ENCODE results near the gene PPP6R3.

Gene PPP6R3

DNA sequence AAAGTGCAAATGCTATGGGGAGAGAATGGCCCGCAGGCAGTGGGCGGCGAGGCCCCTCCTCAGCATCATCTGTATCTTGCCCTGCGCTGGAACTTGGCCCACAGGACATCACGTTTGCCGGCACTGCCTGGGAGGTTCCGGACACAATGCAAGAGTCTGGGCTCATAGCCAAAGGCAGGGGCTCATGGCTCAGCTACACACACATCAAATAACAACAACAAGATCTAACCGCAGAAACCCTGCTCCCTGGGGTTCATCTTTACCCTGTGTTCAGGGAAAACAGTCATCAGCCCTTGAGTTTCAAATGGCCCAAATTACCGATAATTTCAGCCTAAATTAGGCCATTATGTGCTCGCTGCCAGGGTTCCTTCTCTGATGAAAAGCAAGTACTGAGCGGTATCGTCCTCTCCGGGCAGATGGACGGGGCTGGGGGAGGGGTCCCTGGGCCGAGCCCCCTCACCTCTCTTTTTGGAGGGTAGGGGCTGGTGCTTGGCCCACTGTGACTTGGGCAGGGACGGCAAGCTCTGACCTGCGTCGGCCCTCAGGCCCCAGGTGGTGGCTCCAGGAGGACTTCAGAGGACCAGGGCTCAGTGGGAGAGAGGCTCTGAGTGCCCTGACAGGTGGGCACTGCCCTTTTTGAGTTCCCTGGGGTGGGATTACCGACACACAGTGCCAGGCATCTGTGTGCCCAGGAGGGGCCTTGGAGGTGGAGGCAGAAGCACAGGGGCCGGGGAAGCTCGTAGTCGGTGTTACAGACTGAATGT lies 198.8 kb downstream of the PPP6R3 start:
- peak; percentile 88 for ATAC-seq
- TF ChIP-seq, protein P1, sequence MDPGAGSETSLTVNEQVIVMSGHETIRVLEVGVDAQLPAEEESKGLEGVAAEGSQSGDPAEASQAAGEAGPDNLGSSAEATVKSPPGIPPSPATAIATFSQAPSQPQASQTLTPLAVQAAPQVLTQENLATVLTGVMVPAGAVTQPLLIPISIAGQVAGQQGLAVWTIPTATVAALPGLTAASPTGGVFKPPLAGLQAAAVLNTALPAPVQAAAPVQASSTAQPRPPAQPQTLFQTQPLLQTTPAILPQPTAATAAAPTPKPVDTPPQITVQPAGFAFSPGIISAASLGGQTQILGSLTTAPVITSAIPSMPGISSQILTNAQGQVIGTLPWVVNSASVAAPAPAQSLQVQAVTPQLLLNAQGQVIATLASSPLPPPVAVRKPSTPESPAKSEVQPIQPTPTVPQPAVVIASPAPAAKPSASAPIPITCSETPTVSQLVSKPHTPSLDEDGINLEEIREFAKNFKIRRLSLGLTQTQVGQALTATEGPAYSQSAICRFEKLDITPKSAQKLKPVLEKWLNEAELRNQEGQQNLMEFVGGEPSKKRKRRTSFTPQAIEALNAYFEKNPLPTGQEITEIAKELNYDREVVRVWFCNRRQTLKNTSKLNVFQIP (CRISPR knock-in tag; IDR thresholded peaks at IDR 0.05; ENCODE audit: borderline replicate concordance, low read depth): no peak
- TF ChIP-seq, protein P2, sequence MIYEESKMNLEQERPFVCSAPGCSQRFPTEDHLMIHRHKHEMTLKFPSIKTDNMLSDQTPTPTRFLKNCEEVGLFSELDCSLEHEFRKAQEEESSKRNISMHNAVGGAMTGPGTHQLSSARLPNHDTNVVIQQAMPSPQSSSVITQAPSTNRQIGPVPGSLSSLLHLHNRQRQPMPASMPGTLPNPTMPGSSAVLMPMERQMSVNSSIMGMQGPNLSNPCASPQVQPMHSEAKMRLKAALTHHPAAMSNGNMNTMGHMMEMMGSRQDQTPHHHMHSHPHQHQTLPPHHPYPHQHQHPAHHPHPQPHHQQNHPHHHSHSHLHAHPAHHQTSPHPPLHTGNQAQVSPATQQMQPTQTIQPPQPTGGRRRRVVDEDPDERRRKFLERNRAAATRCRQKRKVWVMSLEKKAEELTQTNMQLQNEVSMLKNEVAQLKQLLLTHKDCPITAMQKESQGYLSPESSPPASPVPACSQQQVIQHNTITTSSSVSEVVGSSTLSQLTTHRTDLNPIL (CRISPR knock-in tag; IDR thresholded peaks at IDR 0.05; ENCODE audit: low read depth): no peak
- peak; percentile 30; the same call in 1 of the 2 replicates for TF ChIP-seq TCF4 (CRISPR knock-in tag; IDR thresholded peaks at IDR 0.05; ENCODE audit: borderline replicate concordance)
- no peak for TF ChIP-seq ZC3H10 (CRISPR knock-in tag; IDR thresholded peaks at IDR 0.05)
- TF ChIP-seq SNAI2 (CRISPR knock-in tag; IDR thresholded peaks at IDR 0.05): no peak

DNA sequence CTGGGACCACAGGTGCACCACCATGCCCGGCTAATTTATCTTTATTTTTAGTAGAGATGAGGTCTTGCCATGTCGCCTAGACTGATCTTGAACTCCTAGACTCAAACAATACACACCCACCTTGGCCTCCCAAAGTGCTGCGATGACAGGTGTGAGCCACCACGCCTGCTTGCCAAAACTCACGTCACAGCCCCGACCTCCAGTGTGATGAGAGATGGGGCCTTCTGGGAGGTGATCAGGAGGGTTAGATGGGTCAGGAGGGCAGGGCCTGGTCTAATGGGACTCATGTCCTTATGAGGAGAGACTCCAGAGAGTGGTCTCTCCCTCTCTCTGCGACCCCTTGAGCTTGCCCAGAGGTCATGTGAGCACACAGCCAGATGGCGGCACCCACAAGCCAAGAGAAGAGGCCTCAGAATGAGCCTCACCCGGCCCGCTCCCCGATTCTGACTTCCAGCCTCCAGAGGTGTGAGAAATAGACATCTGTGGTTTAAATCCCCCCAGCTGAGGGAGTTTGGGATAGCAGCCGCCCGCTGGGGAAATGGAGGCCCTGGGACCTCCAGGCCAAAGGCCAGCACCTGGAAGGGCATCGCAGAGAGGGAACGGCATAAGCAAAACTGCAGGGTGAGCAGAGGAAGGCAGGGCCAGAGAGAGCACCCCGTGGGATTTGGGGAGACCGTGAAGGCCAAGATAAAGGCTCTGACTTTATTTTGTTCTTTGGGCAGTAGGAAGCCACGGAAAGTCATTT lies 199.7 kb downstream of the PPP6R3 start:
- no peak for ATAC-seq
- TF ChIP-seq ARNTL (CRISPR knock-in tag; IDR thresholded peaks at IDR 0.05; ENCODE audit: borderline replicate concordance, low read depth) (no peak), OSR1 (CRISPR knock-in tag; IDR thresholded peaks at IDR 0.05) (no peak), ZC3H10 (CRISPR knock-in tag; IDR thresholded peaks at IDR 0.05) (no peak), PPARA (CRISPR knock-in tag; IDR thresholded peaks at IDR 0.05; ENCODE audit: borderline replicate concordance) (no peak), CSDC2 (CRISPR knock-in tag; IDR thresholded peaks at IDR 0.05) (no peak), ZNF8 (CRISPR knock-in tag; IDR thresholded peaks at IDR 0.05) (no peak), ZFP30 (CRISPR knock-in tag; IDR thresholded peaks at IDR 0.05) (no peak), ESRRG (CRISPR knock-in tag; IDR thresholded peaks at IDR 0.05) (no peak), BACH2 (CRISPR knock-in tag; IDR thresholded peaks at IDR 0.05; ENCODE audit: borderline replicate concordance) (no peak)
- TF ChIP-seq, protein P3, sequence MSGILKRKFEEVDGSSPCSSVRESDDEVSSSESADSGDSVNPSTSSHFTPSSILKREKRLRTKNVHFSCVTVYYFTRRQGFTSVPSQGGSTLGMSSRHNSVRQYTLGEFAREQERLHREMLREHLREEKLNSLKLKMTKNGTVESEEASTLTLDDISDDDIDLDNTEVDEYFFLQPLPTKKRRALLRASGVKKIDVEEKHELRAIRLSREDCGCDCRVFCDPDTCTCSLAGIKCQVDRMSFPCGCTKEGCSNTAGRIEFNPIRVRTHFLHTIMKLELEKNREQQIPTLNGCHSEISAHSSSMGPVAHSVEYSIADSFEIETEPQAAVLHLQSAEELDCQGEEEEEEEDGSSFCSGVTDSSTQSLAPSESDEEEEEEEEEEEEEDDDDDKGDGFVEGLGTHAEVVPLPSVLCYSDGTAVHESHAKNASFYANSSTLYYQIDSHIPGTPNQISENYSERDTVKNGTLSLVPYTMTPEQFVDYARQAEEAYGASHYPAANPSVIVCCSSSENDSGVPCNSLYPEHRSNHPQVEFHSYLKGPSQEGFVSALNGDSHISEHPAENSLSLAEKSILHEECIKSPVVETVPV (CRISPR knock-in tag; IDR thresholded peaks at IDR 0.05): no peak
- TF ChIP-seq, protein P4, sequence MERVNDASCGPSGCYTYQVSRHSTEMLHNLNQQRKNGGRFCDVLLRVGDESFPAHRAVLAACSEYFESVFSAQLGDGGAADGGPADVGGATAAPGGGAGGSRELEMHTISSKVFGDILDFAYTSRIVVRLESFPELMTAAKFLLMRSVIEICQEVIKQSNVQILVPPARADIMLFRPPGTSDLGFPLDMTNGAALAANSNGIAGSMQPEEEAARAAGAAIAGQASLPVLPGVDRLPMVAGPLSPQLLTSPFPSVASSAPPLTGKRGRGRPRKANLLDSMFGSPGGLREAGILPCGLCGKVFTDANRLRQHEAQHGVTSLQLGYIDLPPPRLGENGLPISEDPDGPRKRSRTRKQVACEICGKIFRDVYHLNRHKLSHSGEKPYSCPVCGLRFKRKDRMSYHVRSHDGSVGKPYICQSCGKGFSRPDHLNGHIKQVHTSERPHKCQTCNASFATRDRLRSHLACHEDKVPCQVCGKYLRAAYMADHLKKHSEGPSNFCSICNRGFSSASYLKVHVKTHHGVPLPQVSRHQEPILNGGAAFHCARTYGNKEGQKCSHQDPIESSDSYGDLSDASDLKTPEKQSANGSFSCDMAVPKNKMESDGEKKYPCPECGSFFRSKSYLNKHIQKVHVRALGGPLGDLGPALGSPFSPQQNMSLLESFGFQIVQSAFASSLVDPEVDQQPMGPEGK (CRISPR knock-in tag; IDR thresholded peaks at IDR 0.05; ENCODE audit: borderline replicate concordance): no peak
- TF ChIP-seq, protein P2 (CRISPR knock-in tag; IDR thresholded peaks at IDR 0.05; ENCODE audit: low read depth): no peak
- TF ChIP-seq, protein P5, sequence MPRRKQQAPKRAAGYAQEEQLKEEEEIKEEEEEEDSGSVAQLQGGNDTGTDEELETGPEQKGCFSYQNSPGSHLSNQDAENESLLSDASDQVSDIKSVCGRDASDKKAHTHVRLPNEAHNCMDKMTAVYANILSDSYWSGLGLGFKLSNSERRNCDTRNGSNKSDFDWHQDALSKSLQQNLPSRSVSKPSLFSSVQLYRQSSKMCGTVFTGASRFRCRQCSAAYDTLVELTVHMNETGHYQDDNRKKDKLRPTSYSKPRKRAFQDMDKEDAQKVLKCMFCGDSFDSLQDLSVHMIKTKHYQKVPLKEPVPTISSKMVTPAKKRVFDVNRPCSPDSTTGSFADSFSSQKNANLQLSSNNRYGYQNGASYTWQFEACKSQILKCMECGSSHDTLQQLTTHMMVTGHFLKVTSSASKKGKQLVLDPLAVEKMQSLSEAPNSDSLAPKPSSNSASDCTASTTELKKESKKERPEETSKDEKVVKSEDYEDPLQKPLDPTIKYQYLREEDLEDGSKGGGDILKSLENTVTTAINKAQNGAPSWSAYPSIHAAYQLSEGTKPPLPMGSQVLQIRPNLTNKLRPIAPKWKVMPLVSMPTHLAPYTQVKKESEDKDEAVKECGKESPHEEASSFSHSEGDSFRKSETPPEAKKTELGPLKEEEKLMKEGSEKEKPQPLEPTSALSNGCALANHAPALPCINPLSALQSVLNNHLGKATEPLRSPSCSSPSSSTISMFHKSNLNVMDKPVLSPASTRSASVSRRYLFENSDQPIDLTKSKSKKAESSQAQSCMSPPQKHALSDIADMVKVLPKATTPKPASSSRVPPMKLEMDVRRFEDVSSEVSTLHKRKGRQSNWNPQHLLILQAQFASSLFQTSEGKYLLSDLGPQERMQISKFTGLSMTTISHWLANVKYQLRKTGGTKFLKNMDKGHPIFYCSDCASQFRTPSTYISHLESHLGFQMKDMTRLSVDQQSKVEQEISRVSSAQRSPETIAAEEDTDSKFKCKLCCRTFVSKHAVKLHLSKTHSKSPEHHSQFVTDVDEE (CRISPR knock-in tag; IDR thresholded peaks at IDR 0.05): no peak
- TF ChIP-seq, protein P1 (CRISPR knock-in tag; IDR thresholded peaks at IDR 0.05; ENCODE audit: borderline replicate concordance, low read depth): no peak
